HG03575 (cell line): ENCODE results near the gene PLBD2.

Experiments
- ATAC-seq: cut with Tn5 transposase; IDR thresholded peaks from one replicate; pipeline ENCODE4 v1.9.1; 2021; ENCODE audit not compliant: unreplicated experiment, insufficient number of reproducible peaks, low FRiP score; ENCODE audit errors: extremely low read depth

The PLBD2 gene

GRCh38 chr12:113390064-113391043 lies 32.0 kb downstream of the PLBD2 start:
- no peak for ATAC-seq

- no peak for ATAC-seq
Measured at GRCh38 chr12:113391145-113391544, 32.8 kb downstream of the PLBD2 start.

DNA sequence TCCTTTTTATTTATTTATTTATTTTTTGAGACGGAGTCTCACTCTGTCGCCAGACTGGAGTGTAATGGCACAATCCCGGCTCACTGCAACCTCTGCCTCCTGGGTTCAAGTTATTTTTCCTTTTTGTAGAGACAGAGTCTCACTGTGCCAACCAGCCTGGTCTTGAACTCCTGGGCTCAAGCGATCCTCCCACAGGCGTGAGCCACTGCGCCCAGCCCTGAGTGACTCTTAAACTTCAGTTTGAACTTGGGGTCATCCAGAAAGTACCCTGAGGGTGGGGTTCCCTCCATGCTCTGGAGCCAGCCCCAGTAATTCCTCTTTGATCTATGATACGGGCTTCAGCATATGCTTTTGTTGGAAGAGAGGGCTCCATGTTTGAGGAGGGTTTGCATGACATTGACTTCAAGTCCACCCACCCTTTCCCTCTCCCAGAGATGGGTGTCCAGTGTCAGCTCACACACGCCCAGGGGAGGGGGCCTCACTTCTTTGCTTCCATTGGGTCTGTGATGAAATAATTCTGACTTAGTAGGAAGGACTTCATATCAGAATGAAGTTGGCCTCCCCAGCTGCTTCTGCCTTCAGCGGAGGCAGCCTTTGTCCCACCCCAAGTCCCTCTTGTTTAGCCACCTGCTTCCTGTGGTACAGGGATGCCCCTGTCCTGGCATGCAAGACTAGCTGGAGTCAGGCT lies 33.4 kb downstream of the PLBD2 start:
- ATAC-seq, result no peak

DNA sequence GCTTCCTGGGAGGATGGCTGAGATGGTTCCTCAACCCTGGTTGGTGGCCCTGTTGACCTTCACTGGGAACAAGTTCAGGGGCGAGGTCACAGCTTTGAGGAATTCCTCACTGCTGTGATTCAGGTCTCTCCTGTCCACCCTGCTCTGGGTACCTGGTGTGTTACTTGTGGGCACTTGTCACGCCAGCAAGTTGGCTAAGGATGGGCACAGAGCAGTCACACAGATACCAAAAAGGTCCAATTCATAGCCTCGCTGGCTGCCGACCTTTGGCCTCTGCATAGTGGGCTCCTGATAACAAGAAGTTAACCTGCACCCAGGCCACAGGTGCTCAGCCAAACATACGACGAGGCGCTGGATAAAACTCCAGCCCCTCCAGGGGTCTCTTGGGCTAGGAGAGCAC lies 34.1 kb downstream of the PLBD2 start:
- ATAC-seq, result no peak

DNA sequence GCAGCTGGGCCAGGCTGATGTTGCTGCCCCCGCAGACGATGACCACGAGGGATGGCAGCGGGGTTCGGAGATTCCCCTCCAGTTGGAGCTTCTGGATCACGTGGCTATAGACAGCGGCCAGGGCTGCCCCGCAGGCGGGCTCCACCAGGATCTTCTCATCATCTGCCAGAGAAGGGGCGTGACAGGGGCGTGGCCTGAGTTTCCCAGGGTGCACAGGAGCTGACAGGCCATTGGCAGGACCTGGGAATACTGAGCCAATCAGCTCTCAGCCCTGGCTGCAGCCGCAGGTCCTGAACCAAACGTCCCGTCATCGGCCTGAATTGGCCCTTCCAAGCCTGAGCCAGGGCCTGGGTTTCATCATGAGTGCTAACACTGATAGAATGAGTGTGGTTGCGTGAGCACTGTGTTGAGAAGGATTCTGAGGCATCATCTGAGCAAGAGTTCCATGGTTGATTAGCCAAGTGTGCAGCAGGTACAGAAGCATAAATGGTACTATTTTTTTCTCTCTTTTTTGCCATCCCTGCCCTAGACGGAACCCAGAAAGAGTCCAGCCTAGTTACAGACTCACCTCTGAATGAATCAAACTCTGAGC lies 34.7 kb downstream of the PLBD2 start:
- ATAC-seq, result no peak

GRCh38 chr12:113393749-113394148 lies 35.4 kb downstream of the PLBD2 start:
- no peak for ATAC-seq

DNA sequence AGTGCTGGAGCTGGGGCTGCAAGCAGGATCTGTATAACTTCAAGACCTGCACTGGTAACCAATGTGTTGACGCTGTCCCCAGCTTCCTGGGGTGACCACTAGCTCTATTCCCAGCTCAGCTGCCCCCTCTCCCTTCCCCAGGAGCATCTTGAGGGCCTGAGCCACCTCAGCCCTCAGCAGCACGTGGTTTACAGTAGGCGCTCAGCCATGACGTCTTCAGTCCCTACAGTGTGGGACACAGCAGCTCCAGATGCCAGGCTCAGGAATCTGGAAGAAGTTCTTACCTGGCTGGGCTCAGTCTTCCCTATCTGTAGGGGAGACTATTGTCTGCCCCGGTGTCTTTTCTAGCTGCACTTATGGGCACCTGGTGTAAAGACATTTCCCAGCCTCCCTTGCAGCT lies 36.7 kb downstream of the PLBD2 start:
- ATAC-seq, result no peak

- no peak for ATAC-seq
Measured at GRCh38 chr12:113396200-113396599, 37.8 kb downstream of the PLBD2 start.

- ATAC-seq, result no peak
Measured at GRCh38 chr12:113396828-113397496, 38.6 kb downstream of the PLBD2 start.

DNA sequence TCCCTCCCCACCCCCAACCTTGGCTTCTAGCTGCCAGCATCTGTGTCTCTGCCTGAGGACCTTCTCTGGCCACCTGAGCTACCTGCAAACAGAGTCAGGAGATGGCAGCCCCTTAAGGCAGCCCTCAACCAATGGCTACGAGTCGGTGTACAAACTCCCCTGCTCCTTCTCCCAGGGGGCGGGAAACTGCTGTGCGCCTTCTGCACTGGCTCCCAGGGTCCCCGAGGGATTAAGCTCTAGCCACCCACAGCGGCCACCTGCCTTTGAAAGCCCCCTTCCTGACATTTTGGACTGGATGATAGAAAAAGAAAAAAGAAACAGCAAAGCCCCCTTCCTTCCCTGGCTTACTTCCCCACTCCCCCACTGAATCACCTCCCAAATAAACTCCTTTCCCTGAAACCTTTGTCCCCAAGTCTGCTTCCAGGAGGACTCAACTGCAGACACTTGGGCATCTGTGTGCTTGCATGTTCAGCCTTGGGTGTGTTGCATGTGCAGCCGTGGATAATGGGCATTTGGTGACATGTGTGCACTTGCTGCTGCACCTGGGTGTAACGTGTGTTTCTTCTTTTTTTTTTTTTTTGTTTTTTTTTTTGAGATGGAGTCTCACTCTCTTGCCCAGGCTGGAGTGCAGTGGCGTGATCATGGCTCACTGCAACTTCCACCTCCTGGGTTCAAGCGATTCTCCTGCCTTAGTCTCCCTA lies 39.3 kb downstream of the PLBD2 start:
- ATAC-seq, result no peak

DNA sequence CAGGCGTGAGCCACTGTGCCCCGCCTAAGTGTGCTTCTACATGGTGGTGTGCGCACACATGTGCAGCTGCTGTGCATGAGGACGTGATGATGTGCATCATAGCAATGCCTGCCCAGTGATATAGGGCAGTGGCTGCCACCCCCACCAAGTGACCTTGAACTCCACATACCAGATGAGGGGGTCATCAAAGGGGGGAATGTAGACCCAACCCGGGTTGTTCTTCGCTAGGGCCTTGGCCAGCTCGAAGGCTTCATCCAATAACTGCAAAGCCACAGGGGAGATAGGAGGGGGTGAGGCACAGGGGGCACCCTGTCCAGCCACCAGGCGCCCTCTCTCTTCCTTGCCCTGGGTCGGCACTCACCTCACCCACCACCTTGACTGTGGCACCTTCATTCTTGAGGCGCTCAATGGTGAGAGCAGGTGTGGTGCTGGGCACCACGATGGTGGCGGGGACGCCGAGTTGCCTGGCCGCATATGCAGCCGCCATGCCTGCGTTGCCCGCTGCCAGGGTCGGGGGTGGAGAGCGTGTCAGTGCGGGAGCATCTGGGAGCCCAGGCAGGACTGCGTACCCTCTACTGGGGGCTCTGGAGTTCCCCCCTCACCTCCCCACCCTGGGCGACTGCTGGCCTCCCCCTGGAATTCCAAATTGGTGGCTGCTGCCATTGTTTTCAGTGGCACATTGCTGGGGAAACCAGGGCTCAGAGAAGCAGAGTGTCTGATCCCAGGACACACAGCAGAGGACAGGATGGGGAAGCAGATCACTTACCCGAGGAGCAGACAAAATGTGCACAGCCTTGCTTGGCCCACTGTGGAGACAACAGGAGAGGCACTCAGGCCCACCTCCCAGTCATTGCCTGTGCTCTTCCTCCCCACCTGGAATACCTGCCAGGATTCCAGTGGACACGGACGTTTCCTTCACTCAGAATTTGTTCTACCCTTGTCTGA lies 40.2 kb downstream of the PLBD2 start:
- no peak for ATAC-seq

- no peak for ATAC-seq
Measured at GRCh38 chr12:113399490-113399889, 41.1 kb downstream of the PLBD2 start.

GRCh38 chr12:113400362-113400761 lies 42.0 kb downstream of the PLBD2 start:
- no peak for ATAC-seq

DNA sequence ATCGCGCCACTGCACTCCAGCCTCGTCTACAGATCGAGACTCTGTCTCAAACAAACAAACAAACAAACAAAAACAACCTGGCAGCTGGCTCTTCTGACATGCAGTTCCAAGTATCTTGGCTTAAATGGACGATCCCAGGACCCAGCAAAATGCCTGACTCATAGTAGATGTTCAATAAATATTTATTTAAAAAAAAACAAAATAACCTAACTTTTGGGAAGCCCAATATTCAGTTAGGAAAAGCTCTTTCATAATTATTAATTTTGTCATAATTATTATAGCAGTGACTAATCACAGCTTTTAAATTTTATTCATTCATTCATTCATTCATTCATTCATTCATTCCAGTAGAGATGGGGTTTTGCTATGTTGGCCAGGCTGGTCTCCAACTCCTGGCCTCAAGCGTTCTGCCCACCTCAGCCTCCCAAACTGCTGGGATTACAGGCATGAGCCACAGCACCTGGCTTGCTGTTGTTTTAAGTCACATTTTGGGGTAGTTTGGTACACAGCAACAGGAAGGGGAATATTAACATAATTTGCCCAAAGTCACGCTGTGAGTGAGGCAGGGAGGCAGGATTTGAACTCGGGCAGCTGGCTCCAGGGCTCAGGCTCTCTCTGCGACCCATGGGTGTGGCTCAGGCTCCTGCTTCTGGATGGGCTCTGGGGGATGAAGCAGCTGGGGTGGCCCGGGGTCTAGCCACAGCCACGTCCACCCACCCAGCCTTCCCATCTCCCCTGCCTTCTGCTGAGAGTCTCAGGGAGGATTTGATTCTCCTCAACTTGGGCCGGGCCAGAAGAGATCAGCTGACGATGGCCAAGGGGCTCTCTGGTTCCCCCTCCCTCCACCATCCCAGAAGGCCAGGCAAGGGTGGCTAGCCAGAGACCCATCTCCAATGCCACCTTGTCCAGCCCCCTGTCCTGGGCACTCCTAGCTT lies 42.9 kb downstream of the PLBD2 start:
- ATAC-seq, result no peak

GRCh38 chr12:113402586-113403260 lies 44.3 kb downstream of the PLBD2 start:
- ATAC-seq, result no peak
